Fibroblast of lung (primary cell): Measurements from ENCODE around the gene NUP98.

ENCODE experiments used
- CTCF ChIP-seq, 2 donors: IDR thresholded peaks in 1 of 2; conservative IDR thresholded peaks in 1 of 2; 1 replicate in 1 of 2; 2 replicates in 1 of 2; pipeline ENCODE4 v1.5.1; 2011 to 2012; ENCODE audit warnings: low read length in 2 of 2, control low read depth in 1 of 2, inconsistent platforms in 1 of 2, low read depth in 1 of 2, mild to moderate bottlenecking in 1 of 2
- EZH2 ChIP-seq: IDR thresholded peaks from 2 replicates; pipeline ENCODE4 v1.5.1; 2012; ENCODE audit warnings: low read length, control low read depth, mild to moderate bottlenecking; ENCODE audit errors: missing control alignments

DNA sequence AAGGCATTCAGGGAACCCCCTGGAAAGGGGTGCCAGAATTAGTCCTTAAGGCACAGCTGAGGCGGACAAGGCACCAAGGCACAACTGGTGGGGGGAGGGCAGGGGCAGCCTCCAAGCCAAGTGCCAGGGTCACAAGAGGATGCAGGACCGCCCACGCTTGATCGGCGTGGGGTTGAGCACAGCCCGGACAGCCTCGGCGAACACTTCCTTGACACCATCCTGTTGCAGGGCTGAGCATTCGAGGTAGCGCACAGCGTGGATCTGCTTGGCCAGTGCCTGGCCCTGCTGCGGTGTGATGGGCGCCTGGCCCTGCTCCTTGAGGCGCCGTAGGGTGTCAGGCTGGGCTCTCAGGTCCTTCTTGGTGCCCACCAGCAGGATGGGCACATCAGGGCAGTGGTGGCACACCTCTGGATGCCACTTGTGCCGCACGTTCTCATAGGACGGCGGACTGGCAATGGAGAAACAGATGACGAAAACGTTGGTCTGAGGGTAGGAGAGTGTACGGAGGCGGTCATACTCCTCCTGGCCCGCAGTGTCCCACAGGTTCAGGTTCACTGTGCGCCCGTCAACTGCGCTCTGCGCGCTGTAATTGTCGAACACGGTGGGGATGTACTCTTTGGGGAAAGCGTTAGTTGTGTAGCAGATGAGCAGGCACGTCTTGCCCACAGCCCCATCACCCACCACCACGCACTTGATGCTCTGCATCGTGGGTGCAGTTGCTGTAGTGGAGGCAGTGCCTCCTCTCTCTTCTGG is 30.3 kb upstream of the NUP98 start:
- TF ChIP-seq CTCF (conservative IDR thresholded peaks at IDR 0.05 in 1 of 2, IDR thresholded peaks at IDR 0.05 in 1 of 2; ENCODE audit: low read depth in 1 of 2, low read length in 2 of 2) = no peak
- TF ChIP-seq EZH2 = no peak
